Activated T-helper 1 cell treated with anti-CD3 and anti-CD28 coated beads, Interleukin-2, amount 50 U/mL, for 16 hours (primary cell): Measurements from ENCODE around the gene POMT1.

ENCODE experiments used
- DNase-seq, 2 donors: peaks; one replicate each; pipeline ENCODE4 v3.0.0-alpha.2; 2020; ENCODE audit warnings: low read depth in 1 of 2, low spot score in 1 of 2

Gene POMT1

GRCh38 chr9:131475956-131476776 lies 26.6 kb upstream of the POMT1 start:
- DNase-seq = no peak

- DNase-seq = no peak
These were observed 25.9 kb upstream of the POMT1 start for GRCh38 chr9:131476777-131477345.

- no peak for DNase-seq
These were observed 25.4 kb upstream of the POMT1 start for GRCh38 chr9:131477367-131477766.

- no peak for DNase-seq
These were observed 24.8 kb upstream of the POMT1 start for GRCh38 chr9:131477816-131478419.

- DNase-seq = peak; percentile 38 to 42
These were observed 24.3 kb upstream of the POMT1 start for GRCh38 chr9:131478421-131478868.

GRCh38 chr9:131478911-131479310 lies 23.8 kb upstream of the POMT1 start:
- no peak for DNase-seq

GRCh38 chr9:131480258-131480657 lies 22.5 kb upstream of the POMT1 start:
- DNase-seq = no peak

- no peak for DNase-seq
These were observed 21.0 kb upstream of the POMT1 start for GRCh38 chr9:131481441-131482342.

- DNase-seq = no peak
These were observed 20.2 kb upstream of the POMT1 start for GRCh38 chr9:131482343-131483006.

- no peak for DNase-seq
These were observed 19.2 kb upstream of the POMT1 start for GRCh38 chr9:131483319-131484050.

- DNase-seq = no peak
These were observed 18.7 kb upstream of the POMT1 start for GRCh38 chr9:131484051-131484445.

GRCh38 chr9:131484560-131485185 lies 18.0 kb upstream of the POMT1 start:
- no peak for DNase-seq

GRCh38 chr9:131485206-131485605 lies 17.5 kb upstream of the POMT1 start:
- DNase-seq = no peak

GRCh38 chr9:131485728-131486422 lies 16.8 kb upstream of the POMT1 start:
- DNase-seq = no peak

- no peak for DNase-seq
These were observed 15.7 kb upstream of the POMT1 start for GRCh38 chr9:131487001-131487400.

GRCh38 chr9:131487621-131488031 lies 15.1 kb upstream of the POMT1 start:
- DNase-seq = no peak

- DNase-seq = no peak
These were observed 12.2 kb upstream of the POMT1 start for GRCh38 chr9:131490514-131490913.

- no peak for DNase-seq
These were observed 11.6 kb upstream of the POMT1 start for GRCh38 chr9:131491001-131491710.
